ACHN (cell line): ENCODE results near the gene NLRC4.
"Not testable (repeated sequence)": the region's sequence is repeated elsewhere in the genome, so short reads cannot be mapped to it uniquely, and the experiment has no call there.

Source experiments
- DNase-seq: peaks from one replicate; pipeline ENCODE4 v3.0.0-alpha.2; 2015
- in situ Hi-C: cut with HindIII; loops from 2 replicates; pipeline ENCODE4 v1.10.0; 2017; ENCODE audit warnings: low sequenced_read_pairs, low pct_ligation_motif_present, low pct_unique_long_range_greater_than_20kb

NLRC4 gene

GRCh38 chr2:32249731-32250236, 14.9 kb downstream of the NLRC4 start:
- no peak for DNase-seq
- in situ Hi-C loops = no loop called here

- DNase-seq = no peak
- in situ Hi-C loops = no loop called here
Observed at GRCh38 chr2:32248299-32248698, 16.4 kb downstream of the NLRC4 start.

GRCh38 chr2:32246911-32247310, 17.8 kb downstream of the NLRC4 start:
- in situ Hi-C loops = no loop called here
- no peak for DNase-seq

GRCh38 chr2:32242331-32242730, 22.4 kb downstream of the NLRC4 start:
- in situ Hi-C loops = no loop called here

GRCh38 chr2:32237996-32238395, 26.7 kb downstream of the NLRC4 start:
- in situ Hi-C loops = no loop called here

More at GRCh38 chr2:32242331-32242730, 22.4 kb downstream of the NLRC4 start:
- DNase-seq = no peak

GRCh38 chr2:32237488-32237887, 27.2 kb downstream of the NLRC4 start:
- no peak for DNase-seq
- in situ Hi-C loops = no loop called here

More at GRCh38 chr2:32237996-32238395, 26.7 kb downstream of the NLRC4 start:
- DNase-seq = no peak

GRCh38 chr2:32235315-32235714, 29.4 kb downstream of the NLRC4 start:
- in situ Hi-C loops = no loop called here
- no peak for DNase-seq

GRCh38 chr2:32231959-32232358, 32.7 kb downstream of the NLRC4 start:
- in situ Hi-C loops = no loop called here
- no peak for DNase-seq

- no peak for DNase-seq
- in situ Hi-C loops = no loop called here
Observed at GRCh38 chr2:32229635-32230034, 35.1 kb downstream of the NLRC4 start.

GRCh38 chr2:32228181-32228580, 36.5 kb downstream of the NLRC4 start:
- no peak for DNase-seq
- in situ Hi-C loops = no loop called here

GRCh38 chr2:32227492-32227891, 37.2 kb downstream of the NLRC4 start:
- DNase-seq = no peak
- in situ Hi-C loops = no loop called here

- no peak for DNase-seq
- in situ Hi-C loops = no loop called here
Observed at GRCh38 chr2:32222966-32223365, 41.7 kb downstream of the NLRC4 start.

GRCh38 chr2:32220445-32220844, 44.2 kb downstream of the NLRC4 start:
- DNase-seq = no peak
- in situ Hi-C loops = no loop called here

- in situ Hi-C loops = no loop called here
- peak; percentile 14 for DNase-seq
Observed at GRCh38 chr2:32212295-32212694, 52.4 kb downstream of the NLRC4 start.

- in situ Hi-C loops = no loop called here
- DNase-seq = no peak
Observed at GRCh38 chr2:32210767-32211408, 53.8 kb downstream of the NLRC4 start.

- in situ Hi-C loops, DNase-seq: not testable (repeated sequence)
Observed at GRCh38 chr2:32203428-32203827, 61.3 kb downstream of the NLRC4 start.

- no peak for DNase-seq
- in situ Hi-C loops = no loop called here
Observed at GRCh38 chr2:32200814-32201213, 63.9 kb downstream of the NLRC4 start.

- DNase-seq = no peak
- in situ Hi-C loops = no loop called here
Observed at GRCh38 chr2:32192418-32192817, 72.3 kb downstream of the NLRC4 start.

- in situ Hi-C loops = no loop called here
- no peak for DNase-seq
Observed at GRCh38 chr2:32189011-32189410, 75.7 kb downstream of the NLRC4 start.

GRCh38 chr2:32182667-32183066, 82.0 kb downstream of the NLRC4 start:
- in situ Hi-C loops = no loop called here
- no peak for DNase-seq
